ENCODE data around the gene IQSEC1.

The IQSEC1 gene

DNA sequence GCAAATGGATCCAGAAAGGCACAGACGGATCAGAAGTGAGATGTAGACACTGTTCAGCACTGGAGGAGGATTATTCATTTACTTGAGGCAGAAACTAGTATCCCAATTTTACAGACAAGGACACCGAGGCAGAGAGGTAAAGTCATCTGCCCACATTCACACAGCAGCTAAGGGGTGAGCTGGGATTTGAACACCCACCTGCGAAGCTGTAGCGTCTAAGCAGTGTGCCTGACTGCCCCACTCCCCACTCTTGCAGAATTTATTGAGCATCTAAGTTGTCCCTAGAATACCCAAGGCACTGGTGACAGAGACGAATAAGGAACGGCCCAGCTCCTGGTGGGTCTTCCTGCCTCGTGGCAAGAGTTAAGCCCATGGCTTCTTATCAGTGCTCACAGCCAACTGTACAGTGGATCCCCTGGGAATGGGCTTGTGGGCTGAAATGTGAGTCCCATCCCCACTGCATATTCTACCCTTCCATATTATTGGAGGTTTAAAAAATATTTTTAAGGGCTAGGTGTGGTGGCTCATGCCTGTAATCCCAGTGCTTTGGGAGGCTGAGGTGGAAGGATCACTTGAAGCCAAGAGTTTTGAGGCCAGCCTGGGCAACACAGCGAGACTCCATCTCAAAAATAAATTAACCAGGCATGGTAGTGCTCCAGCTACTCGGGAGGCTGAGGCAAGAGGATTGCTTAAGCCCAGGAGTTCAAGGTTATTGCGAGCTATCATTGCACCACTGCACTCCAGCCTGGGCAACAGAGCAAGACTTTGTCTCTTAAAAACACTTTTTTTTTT, 77.6 kb downstream of the IQSEC1 start:
- DNase-seq, result no peak

- DNase-seq, result peak; percentile 74
Observed at GRCh38 chr3:12994607-12995388, 78.4 kb downstream of the IQSEC1 start.

GRCh38 chr3:12994357-12994606, 78.9 kb downstream of the IQSEC1 start:
- DNase-seq, result no peak

DNA sequence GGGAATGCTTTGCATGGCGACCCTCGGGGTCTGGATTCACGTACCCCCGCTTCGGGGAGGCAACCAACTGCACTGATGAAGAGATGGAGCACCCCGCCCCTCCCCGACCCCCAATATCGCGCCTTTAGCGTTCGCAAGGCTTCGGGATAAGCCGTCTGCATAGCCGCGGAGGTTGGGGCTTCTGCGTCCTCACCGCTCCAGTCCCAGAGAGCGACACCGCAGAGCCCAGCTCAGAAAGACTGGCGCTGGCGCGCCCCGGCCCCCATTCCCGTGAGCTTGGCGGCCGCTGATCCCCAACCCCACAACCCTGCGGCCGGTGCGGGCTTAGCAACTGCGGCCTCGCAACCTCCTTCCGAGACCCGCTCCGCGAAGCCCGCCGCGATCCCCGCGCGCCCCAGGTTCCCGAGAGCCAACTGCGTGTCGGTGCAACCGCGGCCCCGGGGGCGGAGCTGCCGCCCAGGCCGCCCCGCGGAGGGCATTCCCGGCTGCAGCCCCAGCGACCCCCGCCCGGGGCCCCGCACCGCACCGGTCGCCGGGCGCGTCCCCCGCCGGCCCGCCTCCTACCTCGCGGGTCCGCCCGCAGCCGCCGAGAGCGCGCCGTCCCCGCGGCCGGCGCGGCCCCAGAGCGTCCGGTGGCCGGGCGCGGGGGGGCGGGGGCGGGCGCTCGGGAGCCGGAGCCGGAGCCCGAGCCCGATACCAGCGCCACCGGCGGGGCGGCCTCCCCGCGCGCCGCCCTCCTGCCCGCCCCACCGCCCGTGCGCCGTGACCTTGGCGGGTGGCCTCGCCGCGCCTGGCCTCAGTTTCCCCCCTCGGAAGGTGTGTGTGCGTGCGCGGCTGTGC, 79.5 kb downstream of the IQSEC1 start:
- no peak for DNase-seq

GRCh38 chr3:12992629-12993516, 80.4 kb downstream of the IQSEC1 start:
- DNase-seq, result no peak

DNA sequence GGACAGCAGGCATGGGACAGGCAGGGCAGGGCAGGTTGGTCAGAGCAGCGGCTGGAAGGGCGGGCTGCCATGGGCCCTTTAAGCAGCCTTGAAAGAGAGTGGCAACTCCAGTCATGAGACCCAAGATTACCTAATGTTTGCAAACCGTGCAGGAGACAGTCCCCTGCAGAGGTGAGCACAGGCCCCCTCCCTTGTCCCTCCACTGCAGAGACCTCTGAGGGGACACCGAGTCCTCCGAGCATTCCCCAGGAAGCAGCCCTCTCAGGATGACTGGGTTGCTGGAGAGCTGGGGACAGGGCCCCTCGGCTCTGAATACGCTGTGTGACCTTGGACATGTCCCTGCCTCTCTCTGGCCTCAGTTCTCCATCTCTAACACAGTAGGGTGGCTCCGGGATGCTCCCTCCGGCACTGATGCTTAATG, 81.4 kb downstream of the IQSEC1 start:
- no peak for DNase-seq

GRCh38 chr3:12991481-12991837, 81.8 kb downstream of the IQSEC1 start:
- no peak for DNase-seq

DNA sequence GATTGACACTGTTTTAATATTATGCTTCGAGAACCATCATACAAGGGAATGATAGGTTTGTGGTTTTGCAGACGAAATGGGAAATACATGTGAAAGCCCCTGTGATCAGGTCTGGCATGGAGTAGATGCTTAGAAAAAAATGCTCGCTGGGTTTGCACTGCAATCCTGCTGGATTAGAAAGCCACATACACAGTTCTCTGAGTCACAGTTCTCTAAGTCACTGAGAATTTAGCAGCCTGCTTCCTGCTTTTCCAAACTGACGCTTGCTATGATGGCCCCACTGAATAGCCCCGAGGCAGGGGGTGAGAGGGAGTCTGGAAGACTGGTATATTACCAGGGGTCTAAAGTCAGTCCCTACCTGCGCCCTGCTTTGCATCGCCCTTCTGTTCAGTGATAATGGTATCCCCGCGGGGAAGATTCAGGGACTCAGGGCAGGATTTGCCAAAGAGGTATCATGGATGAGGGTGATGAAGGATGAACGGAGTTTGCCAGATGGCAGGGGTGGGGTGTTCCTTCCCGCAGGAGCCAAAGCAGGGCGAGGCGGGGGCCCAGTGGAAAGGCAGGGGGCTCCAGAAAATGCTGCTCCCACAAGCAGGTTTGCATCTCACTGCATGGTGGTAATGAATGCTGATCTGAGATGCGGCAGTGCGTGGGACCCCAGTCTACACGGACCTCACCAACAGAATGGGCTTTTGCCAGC, 82.3 kb downstream of the IQSEC1 start:
- no peak for DNase-seq

DNA sequence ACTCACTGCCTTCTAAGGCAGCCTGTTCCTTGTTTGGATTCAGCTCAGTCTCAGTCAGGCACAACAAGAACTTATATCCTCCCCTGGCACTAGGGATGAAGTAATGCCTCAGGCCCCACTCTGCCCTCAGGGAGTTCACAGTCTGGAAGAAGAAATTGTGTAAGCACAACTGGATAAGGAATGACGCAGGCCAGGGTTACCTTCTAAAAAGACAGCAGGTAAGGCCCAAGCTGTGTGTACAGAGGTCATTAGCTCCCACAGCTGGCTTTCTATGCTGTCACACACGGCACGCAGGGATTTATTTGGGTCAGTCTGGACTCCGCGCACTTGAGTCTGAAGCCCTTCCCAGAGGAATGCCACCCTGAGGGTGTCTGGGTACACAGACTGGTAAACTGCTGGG, 82.9 kb downstream of the IQSEC1 start:
- no peak for DNase-seq

GRCh38 chr3:12988728-12989454, 84.3 kb downstream of the IQSEC1 start:
- no peak for DNase-seq

DNA sequence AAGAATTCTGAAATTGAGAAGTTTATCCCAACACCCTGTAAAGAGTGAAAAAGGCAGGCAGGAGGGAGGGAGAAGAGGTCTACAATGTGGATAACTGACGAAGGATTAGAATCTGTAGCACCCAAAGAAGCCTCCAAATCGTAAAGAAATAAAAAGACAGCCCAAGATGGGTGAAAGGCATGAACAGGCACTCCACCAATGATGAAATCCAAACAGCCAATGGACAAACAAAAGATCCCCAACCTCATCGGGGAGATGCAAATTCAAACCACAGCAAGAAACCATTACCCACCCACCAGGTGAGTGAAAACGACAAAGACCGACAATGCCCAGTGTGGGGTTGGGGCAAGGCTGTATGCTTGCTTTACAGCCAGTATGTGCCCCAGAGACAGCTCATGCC, 85.6 kb downstream of the IQSEC1 start:
- no peak for DNase-seq

- DNase-seq, result no peak
Observed at GRCh38 chr3:12986986-12987385, 86.2 kb downstream of the IQSEC1 start.

DNA sequence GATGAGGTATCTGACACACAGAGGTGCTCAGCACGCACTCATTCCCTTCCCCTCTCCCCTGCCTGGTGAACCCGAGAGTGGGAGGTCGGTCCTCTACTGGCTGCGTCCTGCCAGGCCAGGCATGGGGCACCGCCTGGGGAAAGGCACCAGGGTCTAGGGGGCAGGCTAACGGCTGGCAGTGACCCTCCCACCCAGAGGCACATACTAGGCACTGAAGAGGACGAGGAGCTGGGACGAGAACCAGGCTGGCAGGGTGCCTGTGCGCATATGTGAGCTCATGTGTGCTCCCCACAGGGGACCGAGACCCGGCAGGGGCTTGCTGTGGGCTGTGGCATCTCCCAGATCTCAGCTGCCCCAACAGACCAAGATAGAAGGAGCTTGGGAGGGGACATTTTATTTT, 86.7 kb downstream of the IQSEC1 start:
- DNase-seq, result no peak

- DNase-seq, result no peak
Observed at GRCh38 chr3:12986031-12986430, 87.2 kb downstream of the IQSEC1 start.

DNA sequence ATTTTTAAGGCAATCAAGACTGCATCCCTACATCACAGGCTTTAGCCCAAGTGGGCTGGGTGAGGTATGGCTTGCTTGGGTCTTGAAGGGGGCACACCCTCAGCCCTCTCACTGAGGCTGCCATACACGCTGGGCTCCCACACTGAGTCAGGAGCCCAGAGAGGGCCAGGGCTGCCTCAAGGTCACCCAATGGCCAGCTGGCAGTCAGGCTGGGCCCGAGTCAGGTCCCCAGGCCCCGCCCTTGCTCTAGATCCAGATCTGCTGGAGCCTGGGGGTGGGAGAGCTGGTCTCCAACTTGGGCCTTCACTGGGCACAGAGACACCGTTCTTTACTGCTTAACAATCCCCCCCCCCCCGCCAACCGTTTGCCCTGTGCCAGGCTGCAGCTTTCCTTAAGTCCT, 88.1 kb downstream of the IQSEC1 start:
- no peak for DNase-seq

- peak; percentile 23 for DNase-seq
Observed at GRCh38 chr3:12984023-12984823, 89.0 kb downstream of the IQSEC1 start.

DNA sequence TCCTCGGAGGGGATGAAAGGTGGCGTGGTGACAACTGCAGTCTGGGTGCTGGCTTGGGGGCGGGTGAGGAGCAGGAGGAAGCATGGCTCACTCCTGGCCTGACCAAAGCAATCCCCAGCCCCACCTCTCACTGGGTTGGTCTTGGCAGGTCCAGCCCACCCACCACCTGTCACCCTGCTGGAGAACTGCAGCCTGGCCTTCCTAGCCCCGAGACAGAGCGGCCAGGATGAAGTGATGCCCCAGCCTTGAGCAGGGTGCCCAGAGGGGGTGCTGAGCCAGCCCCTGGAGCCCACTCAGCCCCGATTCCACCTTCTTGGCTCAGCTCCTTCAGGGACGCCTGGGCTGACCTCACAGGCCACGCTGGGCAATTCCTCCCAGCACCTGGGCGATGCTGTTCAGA, 89.9 kb downstream of the IQSEC1 start:
- no peak for DNase-seq

DNA sequence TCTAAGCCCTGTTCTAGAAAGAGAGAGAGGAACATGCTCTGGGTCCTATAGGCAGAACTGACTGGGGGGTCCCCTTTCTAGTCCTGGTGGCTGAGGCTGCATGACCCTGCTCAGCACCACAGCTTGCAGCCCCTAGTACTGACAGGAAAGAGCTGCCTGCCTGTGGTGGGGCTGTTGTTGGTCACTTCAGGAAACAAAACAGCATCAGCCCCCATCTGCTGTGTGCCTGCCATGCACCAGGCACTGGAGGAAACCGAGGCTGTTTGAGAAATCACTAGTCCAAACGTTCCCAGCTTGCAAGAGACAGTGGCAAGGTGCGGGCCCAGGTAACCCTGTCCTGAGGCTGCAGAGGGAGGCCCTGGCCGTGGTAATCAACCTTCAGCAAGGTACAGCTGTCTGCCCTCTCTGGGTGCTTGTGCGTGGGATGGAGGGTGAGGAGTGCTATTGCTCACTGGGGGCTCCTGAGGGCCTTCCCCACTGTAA, 90.6 kb downstream of the IQSEC1 start:
- no peak for DNase-seq

DNA sequence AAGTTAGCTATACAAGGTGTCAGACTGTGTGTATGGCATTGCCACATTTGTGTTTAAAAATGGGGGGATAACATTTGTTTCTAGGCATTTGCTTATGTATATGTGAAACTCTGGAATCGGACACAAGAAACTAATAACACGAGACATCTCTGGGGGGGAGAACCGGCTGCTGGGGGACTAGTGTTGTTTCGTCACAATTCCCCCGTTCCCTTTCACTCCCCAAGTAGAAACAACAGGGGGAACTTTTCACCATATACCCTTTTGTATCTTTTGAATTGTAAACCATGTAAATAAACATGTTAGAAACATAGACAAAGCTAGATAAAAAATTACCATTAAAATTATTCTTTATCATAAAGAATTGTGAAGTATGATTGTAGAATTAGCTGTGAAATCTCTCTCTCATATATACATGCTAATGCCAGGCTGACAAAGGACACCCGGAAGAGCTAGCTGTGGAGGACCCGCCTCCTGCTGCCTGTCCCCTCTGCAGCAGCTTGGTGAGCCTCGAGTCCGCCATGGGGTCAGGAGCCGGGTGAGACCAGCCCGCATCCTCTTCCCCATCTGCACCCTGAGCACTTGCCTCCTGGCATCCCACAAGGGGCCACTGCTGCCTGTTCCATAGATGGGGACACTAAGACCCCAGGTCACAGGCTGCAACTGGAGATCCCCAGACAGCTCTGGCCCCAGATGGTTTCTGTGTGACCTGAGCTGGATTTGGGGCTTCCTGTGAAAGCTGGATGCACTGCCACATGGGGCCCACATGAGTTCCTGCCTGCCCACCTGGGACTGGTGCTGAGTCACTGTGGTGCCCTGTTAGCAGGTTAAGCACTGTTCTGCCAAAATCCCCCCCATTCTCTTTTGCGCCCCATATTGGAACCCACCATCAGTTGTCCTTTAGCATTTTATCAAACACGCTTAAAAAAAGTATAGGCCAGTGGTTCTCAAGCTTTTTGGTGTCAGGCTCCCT, 91.6 kb downstream of the IQSEC1 start:
- DNase-seq, result no peak

All from NCI-H146 (cell line).